NCI-H1436 treated with DMSO at 0.1 percent for 48 hours (cell line): ENCODE measurements around the gene LRRC10B.
A peak's percentile ranks its signal among the peaks of the same experiment; 100 is the strongest.
"Not testable (repeated sequence)": the region's sequence is repeated elsewhere in the genome, so short reads cannot be mapped to it uniquely, and the experiment has no call there.

Experiments used
- DNase-seq: peaks from one replicate; lab custom pipeline; 2025; lab: John Stamatoyannopoulos, UW

LRRC10B gene

DNA sequence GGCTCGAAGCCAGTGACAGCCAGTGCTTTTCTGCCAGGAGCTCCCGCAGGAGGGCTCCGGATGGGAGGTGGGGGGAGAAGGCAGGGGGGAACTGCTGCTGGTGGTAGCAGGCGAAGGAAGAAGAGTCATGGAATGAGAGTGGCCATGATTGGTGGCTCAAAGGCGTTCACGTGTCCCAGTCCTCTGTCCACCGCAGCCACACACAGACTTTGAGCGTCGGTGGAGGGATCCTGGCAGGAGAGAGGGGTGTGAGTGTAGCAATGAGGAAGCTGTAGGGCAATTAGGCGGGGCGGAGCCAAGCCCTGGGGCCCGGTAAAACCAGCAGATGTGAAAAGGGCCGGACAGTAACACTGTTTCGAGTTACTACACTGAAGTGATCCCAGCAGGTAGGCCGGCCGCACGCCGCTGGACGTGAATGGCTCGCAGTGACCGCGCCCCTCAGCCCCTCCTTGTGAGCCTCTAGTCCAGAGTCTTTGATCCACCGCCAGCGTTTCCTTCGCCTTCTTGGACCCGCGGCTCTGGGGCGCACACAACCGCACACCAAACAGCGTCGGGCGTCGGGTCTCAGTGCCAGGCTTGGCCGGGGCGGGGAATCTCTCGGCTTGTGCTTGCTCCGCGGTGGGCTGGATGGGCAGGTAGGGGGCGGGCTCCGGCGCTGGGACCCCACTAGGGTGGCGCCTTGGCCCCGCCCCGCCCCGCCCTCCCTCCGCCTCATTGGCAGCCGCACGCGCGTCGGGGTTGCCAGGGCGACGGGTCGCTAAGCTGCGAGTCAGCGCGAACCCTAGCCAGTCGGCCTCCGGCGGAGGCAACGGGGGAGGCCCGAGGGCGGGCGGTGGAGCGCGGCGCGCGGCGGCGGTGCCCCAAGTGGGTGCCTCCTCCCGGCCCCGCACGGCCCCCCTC, at the start of gene LRRC10B:
LRRC10B (plus strand) TSS at position 788 of the 900 bp plus-strand sequence. CDS start 250 bp downstream, outside the sequence.
- no peak for DNase-seq

- DNase-seq: no peak
These were observed 48.1 kb upstream of the LRRC10B start for GRCh38 chr11:61460474-61460881.

GRCh38 chr11:61460986-61461385, 47.6 kb upstream of the LRRC10B start:
- no peak for DNase-seq

GRCh38 chr11:61467602-61468001, 40.9 kb upstream of the LRRC10B start:
- DNase-seq: not testable (repeated sequence)

DNA sequence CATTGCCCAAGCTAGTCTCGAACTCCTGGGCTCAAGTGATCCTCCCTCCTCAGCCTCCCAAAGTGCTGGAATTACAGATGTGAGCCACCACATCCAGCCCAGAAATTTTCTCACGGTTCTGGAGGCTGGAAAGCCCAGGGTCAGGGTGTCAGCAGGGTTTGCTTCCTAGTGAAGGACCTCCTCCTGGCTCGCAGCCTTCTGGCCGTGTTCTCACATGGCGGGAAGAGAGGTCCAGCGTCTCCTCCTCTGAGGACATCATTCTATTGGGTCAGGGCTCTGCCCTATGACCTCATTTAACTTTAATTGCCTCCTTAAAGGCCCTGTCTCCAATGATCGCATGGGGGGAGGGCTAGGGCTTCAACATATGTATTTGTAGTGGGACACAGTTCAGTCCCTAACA, 40.5 kb upstream of the LRRC10B start:
- no peak for DNase-seq

DNA sequence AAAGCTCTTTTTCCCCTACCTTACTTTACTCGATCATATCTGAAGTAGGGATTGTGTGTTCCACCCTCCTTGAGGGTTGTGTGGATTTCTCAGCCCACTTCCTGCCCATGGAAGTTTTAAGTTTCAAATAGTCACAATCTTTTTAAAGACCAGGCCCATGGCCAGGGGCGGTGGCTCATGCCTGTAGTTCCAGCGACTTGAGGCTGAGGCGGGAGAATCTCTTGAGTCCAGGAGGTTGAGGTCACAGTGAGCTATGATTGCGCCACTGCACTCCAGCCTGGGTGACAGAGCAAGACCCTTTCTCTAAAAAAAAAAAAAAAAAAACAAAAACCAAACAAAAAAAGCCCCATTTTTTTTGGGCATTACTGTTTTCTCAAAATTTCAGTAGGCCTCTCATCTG, 36.3 kb upstream of the LRRC10B start:
- DNase-seq: no peak

- no peak for DNase-seq
These were observed 35.7 kb upstream of the LRRC10B start for GRCh38 chr11:61472868-61473267.

DNA sequence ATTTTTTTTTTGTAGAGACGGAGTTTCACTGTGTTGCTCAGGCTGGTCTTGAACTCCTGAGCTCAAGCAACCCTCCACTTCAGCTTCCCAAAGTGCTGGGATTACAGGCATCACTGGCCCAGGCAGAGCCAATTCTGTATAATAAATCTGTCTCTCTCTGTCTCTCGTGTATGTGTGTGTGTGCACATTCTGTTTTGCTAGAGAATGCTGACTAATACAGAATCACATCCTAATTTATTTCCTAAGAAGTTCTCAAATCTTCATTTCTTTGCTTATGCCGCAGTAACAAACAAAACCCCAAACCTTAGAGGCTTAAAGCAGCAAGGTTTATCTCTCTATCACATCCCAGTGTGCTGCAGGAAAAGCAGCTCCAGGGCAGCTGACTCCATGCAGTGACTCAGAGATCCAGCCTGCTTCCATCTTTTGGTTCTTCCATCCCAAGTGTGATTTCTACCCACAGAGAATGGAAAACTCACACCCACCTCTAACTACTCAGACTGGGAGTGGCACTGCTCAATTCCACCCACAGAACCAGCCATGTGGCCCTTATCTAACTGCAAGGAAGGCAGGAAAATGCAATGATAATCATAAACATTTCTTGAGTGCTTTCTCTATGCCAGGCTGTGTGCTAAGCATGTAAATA, 35.1 kb upstream of the LRRC10B start:
- DNase-seq: no peak

GRCh38 chr11:61474013-61474643, 34.4 kb upstream of the LRRC10B start:
- no peak for DNase-seq

- DNase-seq: no peak
These were observed 33.1 kb upstream of the LRRC10B start for GRCh38 chr11:61475433-61475832.

- DNase-seq: no peak
These were observed 32.2 kb upstream of the LRRC10B start for GRCh38 chr11:61476371-61476770.

- DNase-seq: no peak
These were observed 31.4 kb upstream of the LRRC10B start for GRCh38 chr11:61477126-61477525.

- DNase-seq: no peak
These were observed 30.8 kb upstream of the LRRC10B start for GRCh38 chr11:61477727-61478148.

GRCh38 chr11:61479360-61480058, 29.0 kb upstream of the LRRC10B start:
- DNase-seq: not testable (repeated sequence)

GRCh38 chr11:61480261-61480993, 28.1 kb upstream of the LRRC10B start:
- no peak for DNase-seq

DNA sequence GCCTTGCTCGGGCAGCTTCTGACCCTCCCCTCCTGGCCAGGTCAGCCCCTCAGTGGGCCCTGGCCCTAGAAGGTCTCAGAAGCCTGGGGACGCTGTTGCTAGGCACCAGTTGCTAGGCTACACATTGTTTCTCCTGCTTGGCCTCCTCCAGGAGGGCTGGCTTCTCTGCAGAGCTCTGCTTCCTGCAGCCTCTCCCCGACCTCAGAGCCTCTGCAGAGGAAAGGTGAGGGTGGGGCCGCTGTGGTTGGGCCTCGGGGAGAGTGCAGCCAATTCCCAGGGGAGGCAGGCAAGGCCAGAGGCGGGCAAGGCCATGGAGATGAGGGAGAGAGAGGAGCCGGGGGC, 27.6 kb upstream of the LRRC10B start:
- DNase-seq: peak; percentile 5

DNA sequence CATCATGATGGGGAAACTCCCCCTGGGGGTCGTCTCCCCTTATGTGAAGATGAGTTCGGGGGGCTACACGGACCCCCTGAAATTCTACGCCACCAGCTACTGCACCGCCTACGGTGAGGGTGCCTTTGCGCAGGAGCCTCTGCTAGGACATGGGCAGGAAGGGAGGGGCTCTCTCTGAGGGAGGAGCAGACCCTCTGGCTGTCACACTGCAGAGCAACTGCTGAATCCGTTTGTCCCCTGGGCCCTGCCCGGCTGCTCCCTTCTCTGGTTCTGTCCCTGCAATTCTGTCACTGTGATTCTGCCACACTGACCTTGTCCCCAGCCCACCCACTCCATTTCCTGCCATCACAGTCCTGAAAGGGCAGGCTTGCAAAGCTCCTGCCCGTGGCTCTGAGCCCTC, 26.7 kb upstream of the LRRC10B start:
- DNase-seq: no peak

GRCh38 chr11:61482513-61482912, 26.0 kb upstream of the LRRC10B start:
- DNase-seq: no peak

GRCh38 chr11:61484541-61484940, 24.0 kb upstream of the LRRC10B start:
- no peak for DNase-seq

DNA sequence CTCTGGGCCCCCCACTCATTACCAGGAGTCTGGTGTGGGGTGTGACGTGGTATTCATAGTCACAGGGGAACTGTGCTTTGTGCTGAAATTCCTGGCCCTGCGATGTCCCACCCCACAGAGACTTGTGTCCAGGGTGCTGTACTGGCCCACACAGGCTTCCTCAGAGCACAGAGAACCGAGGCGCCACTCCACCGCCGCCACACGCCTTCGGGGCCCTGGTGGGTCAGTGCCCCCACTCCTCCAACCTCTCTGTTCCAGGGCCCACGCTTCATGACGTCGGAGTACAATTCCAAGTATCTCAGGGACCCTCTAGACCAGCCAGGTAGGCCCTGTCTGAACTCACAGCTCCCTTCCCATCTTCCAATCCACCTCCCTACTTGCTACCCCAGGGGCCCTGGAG, 23.5 kb upstream of the LRRC10B start:
- DNase-seq: no peak

- DNase-seq: no peak
These were observed 22.4 kb upstream of the LRRC10B start for GRCh38 chr11:61486011-61486620.
